Endothelial cell of umbilical vein (primary cell): ENCODE data around the gene FAM3A. TPM values are rescaled to one million over a fixed set of nuclear protein-coding genes. Genes with fewer than 3 reads are reported as not detected.
A peak's percentile ranks its signal among the peaks of the same experiment; 100 is the strongest.
"Not testable (repeated sequence)": the region's sequence is repeated elsewhere in the genome, so short reads cannot be mapped to it uniquely, and the experiment has no call there.

Experiments used
- BruUV-seq: library from RNA; stranded (reverse); fragments of 400-500 nt; replicated peaks from 2 replicates; lab custom pipeline; 2021; lab: Mats Ljungman, UMichigan
- CTCF ChIA-PET: fragments of 300-600, 350-600 bp; sonication (Branson Sonifier 250); formaldehyde crosslinking; loops from one replicate; lab custom pipeline; 2021; ENCODE audit warnings: antibody characterized with exemption, inconsistent platforms; lab: Charles Lee
- POLR2A ChIA-PET: fragments of 300-600, 350-600 bp; sonication (Branson Sonifier 250); formaldehyde crosslinking; loops from one replicate; lab custom pipeline; 2021; ENCODE audit warnings: antibody characterized with exemption, inconsistent platforms; lab: Charles Lee
- DNase-seq: peaks from one replicate; pipeline ENCODE4 v3.0.0-alpha.2; 2011; ENCODE audit warnings: low read depth, low spot score
- FAIRE-seq: peaks from 2 replicates; lab custom pipeline; 2011; peaks lifted over from hg19 to GRCh38; lab: Jason Lieb, UNC
- H2AFZ ChIP-seq: 2 replicates; pipeline ENCODE4 v1.6.0; 2012; ENCODE audit warnings: low read depth, low read length, control low read depth, inconsistent platforms
- H3K27ac ChIP-seq: 2 replicates; pipeline ENCODE4 v1.5.1; 2011; ENCODE audit warnings: low read depth, mild to moderate bottlenecking, control low read depth, low read length, moderate library complexity; ENCODE audit not compliant: insufficient read depth
- H3K27me3 ChIP-seq, 2 experiments: 2 replicates each; pipeline versions ENCODE4 v1.6.0 to v1.6.1; 2011; ENCODE audit warnings: low read length in 2 of 2, mixed read lengths in 1 of 2; ENCODE audit not compliant: control insufficient read depth in 2 of 2, insufficient read depth in 2 of 2
- H3K36me3 ChIP-seq, 2 experiments: 2 replicates in 1 of 2; 3 replicates in 1 of 2; pipeline ENCODE4 v1.5.1; 2011; ENCODE audit warnings: low read length in 2 of 2, mild to moderate bottlenecking in 1 of 2, moderate library complexity in 1 of 2; ENCODE audit not compliant: control insufficient read depth in 2 of 2, insufficient read depth in 2 of 2; ENCODE audit errors: extremely low read depth in 1 of 2
- H3K4me1 ChIP-seq: 3 replicates; pipeline ENCODE4 v1.5.1; 2011; ENCODE audit warnings: mild to moderate bottlenecking, low read length; ENCODE audit not compliant: control insufficient read depth, insufficient read depth; ENCODE audit errors: extremely low read depth
- H3K4me2 ChIP-seq: 2 replicates; pipeline ENCODE4 v1.6.1; 2011; ENCODE audit warnings: low read length, control low read depth, mixed read lengths; ENCODE audit not compliant: insufficient read depth
- H3K4me3 ChIP-seq, 3 experiments: fragments of 200-600 bp in 1 of 3; sonication (generic), shearing (Covaris generic) in 1 of 3; replicated peaks in 1 of 3; 2 replicates each; pipeline ENCODE4 v1.5.1; 2011 to 2016; ENCODE audit warnings: control low read depth in 3 of 3, low read length in 3 of 3, mild to moderate bottlenecking in 2 of 3, inconsistent platforms in 1 of 3, low read depth in 1 of 3, moderate library complexity in 1 of 3; ENCODE audit not compliant: insufficient read depth in 1 of 3
- H3K79me2 ChIP-seq: 2 replicates; pipeline ENCODE4 v1.6.0; 2012; ENCODE audit warnings: low read length, inconsistent platforms; ENCODE audit not compliant: control insufficient read depth, insufficient read depth
- H3K9ac ChIP-seq: replicated peaks from 2 replicates; pipeline ENCODE3; 2011; ENCODE audit warnings: low read length, control low read depth; ENCODE audit not compliant: insufficient read depth; ENCODE audit errors: extremely low read depth
- H3K9me1 ChIP-seq: replicated peaks from 3 replicates; pipeline ENCODE4 v1.6.0; 2011; ENCODE audit warnings: mild to moderate bottlenecking, low read length; ENCODE audit not compliant: control insufficient read depth, insufficient read depth; ENCODE audit errors: extremely low read depth
- H3K9me3 ChIP-seq: replicated peaks from 2 replicates; pipeline ENCODE4 v1.5.1; 2012; ENCODE audit warnings: low read length, inconsistent platforms; ENCODE audit not compliant: control insufficient read depth, insufficient read depth
- H4K20me1 ChIP-seq: replicated peaks from 2 replicates; pipeline ENCODE3; 2011; ENCODE audit warnings: mild to moderate bottlenecking, low read length; ENCODE audit not compliant: control insufficient read depth, insufficient read depth; ENCODE audit errors: extremely low read depth
- EZH2 ChIP-seq: IDR thresholded peaks from 2 replicates; pipeline ENCODE4 v1.6.1; 2012; ENCODE audit warnings: borderline replicate concordance, low read depth, mild to moderate bottlenecking, moderate library complexity, low read length, inconsistent platforms; ENCODE audit not compliant: severe bottlenecking
- FOS ChIP-seq: IDR thresholded peaks from 2 replicates; pipeline ENCODE4 v1.6.1; 2011; ENCODE audit warnings: mild to moderate bottlenecking, low read length, moderate library complexity, borderline replicate concordance; ENCODE audit not compliant: insufficient read depth
- GATA2 ChIP-seq: IDR thresholded peaks from 2 replicates; pipeline ENCODE4 v1.7.0; 2011; ENCODE audit warnings: low read depth, mild to moderate bottlenecking, moderate library complexity, mixed read lengths, low read length; ENCODE audit not compliant: insufficient read length, insufficient read depth
- JUN ChIP-seq: IDR thresholded peaks from 2 replicates; pipeline ENCODE4 v1.6.1; 2011; ENCODE audit warnings: borderline replicate concordance, low read depth; ENCODE audit not compliant: insufficient read length, insufficient read depth
- MYC ChIP-seq: IDR thresholded peaks from one replicate; pipeline ENCODE4 v1.6.1; 2011; ENCODE audit warnings: mild to moderate bottlenecking, low read depth, low read length
- POLR2A ChIP-seq: IDR thresholded peaks from 2 replicates; pipeline ENCODE4 v1.6.1; 2012; ENCODE audit warnings: low read depth, mild to moderate bottlenecking, control low read depth, low read length
- POLR2AphosphoS5 ChIP-seq: IDR thresholded peaks from 2 replicates; pipeline ENCODE4 v1.6.1; 2012; ENCODE audit warnings: low read depth, mild to moderate bottlenecking, control low read depth, low read length, moderate library complexity; ENCODE audit not compliant: insufficient read depth
- dilution Hi-C: fragments of 300-500 bp; cut with MboI; formaldehyde crosslinking; loops from one replicate; pipeline ENCODE4 v1.15.0; 2019; ENCODE audit warnings: low sequenced_read_pairs; ENCODE audit not compliant: extremely low pct_ligation_motif_present
- intact Hi-C: fragments of 100-400 bp; cut with micrococcal nuclease; formaldehyde crosslinking; loops from one replicate; pipeline ENCODE4 v1.10.0; 2022
- polyA plus RNA-seq, 4 experiments: library from polyadenylated mRNA; depleted of rRNA in 3 of 4; stranded (reverse) in 3 of 4; unstranded in 1 of 4; fragments of >200 nt; gene quantifications; 2 replicates each; pipeline versions ENCODE4 v1.2.1 to v1.2.3, GENCODE V29; 2011 to 2012; ENCODE audit warnings: missing spikeins in 1 of 4
- total RNA-seq: library from RNA; stranded (reverse); gene quantifications from 2 replicates; pipeline ENCODE4 v1.2.3, GENCODE V29; 2021
- TF ChIP-seq, protein P1 (sequence below), 2 donors: IDR thresholded peaks; 1 replicate in 1 of 2; 2 replicates in 1 of 2; pipeline ENCODE4 v1.5.1; 2011; ENCODE audit warnings: low read length in 2 of 2, mild to moderate bottlenecking in 2 of 2, moderate library complexity in 2 of 2, control low read depth in 1 of 2, inconsistent platforms in 1 of 2, low read depth in 1 of 2; ENCODE audit not compliant: insufficient read depth in 1 of 2; ENCODE audit errors: extremely low read depth in 1 of 2
- TF ChIP-seq, protein P2 (sequence below): IDR thresholded peaks from 2 replicates; pipeline ENCODE4 v1.6.1; 2011; ENCODE audit not compliant: insufficient read depth, insufficient read length

FAM3A gene
- total and polyA plus RNA-seq, 2 donors (not counting 3 experiments of a cell fraction or from before 2014, with no cell fraction given), result 32.0 to 42.9 TPM

- no peaks in the 10 kb centered on the region for H3K27me3 ChIP-seq
- H3K27ac ChIP-seq, result peak overlapping the region; percentile 100
- TF ChIP-seq EZH2 (no peak), MYC (no peak), GATA2 (no peak), POLR2AphosphoS5 (no peak), FOS (no peak), POLR2A (no peak), JUN (no peak)
- TF ChIP-seq, protein P1, sequence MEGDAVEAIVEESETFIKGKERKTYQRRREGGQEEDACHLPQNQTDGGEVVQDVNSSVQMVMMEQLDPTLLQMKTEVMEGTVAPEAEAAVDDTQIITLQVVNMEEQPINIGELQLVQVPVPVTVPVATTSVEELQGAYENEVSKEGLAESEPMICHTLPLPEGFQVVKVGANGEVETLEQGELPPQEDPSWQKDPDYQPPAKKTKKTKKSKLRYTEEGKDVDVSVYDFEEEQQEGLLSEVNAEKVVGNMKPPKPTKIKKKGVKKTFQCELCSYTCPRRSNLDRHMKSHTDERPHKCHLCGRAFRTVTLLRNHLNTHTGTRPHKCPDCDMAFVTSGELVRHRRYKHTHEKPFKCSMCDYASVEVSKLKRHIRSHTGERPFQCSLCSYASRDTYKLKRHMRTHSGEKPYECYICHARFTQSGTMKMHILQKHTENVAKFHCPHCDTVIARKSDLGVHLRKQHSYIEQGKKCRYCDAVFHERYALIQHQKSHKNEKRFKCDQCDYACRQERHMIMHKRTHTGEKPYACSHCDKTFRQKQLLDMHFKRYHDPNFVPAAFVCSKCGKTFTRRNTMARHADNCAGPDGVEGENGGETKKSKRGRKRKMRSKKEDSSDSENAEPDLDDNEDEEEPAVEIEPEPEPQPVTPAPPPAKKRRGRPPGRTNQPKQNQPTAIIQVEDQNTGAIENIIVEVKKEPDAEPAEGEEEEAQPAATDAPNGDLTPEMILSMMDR (IDR thresholded peaks at IDR 0.05; ENCODE audit: extremely low read depth in 1 of 2, insufficient read depth in 1 of 2, low read depth in 1 of 2, low read length in 2 of 2), result no peak
- TF ChIP-seq, protein P2, sequence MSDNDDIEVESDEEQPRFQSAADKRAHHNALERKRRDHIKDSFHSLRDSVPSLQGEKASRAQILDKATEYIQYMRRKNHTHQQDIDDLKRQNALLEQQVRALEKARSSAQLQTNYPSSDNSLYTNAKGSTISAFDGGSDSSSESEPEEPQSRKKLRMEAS, result no peak
- H3K9ac ChIP-seq, result peak overlapping the region; percentile 67
- DNase-seq (no peak), FAIRE-seq (no peak)
- peaks cover 45% of the 10 kb centered on the region for H3K79me2 ChIP-seq
- ChIA-PET CTCF (interaction anchor here (0.9 kb wide), 1 partner anchor 14 kb away, joined by 3 read pairs; no protein-coding TSS in a partner anchor), POLR2A (interaction anchor here (0.7 kb wide), 1 partner anchor 162 kb away, joined by 3 read pairs; the partner anchor contains the start of gene EMD)
- intact Hi-C loops, result no loop called here
- no peaks in the 10 kb centered on the region for H4K20me1 ChIP-seq
- no peaks in the 10 kb centered on the region for H3K9me3 ChIP-seq
- BruUV-seq, result no TSS peak
- no peak overlapping the region for H2AFZ ChIP-seq
- dilution Hi-C loops, result no loop called here
- H3K4me3 ChIP-seq, result no peak overlapping the region
- no peaks in the 10 kb centered on the region for H3K9me1 ChIP-seq
- peaks cover 25% of the 10 kb centered on the region for H3K4me1 ChIP-seq
- no peak overlapping the region for H3K4me2 ChIP-seq
- H3K36me3 ChIP-seq, result no peaks in the 10 kb centered on the region
Observed at GRCh38 chrX:154540897-154541535, 25.0 kb upstream of the FAM3A start.

DNA sequence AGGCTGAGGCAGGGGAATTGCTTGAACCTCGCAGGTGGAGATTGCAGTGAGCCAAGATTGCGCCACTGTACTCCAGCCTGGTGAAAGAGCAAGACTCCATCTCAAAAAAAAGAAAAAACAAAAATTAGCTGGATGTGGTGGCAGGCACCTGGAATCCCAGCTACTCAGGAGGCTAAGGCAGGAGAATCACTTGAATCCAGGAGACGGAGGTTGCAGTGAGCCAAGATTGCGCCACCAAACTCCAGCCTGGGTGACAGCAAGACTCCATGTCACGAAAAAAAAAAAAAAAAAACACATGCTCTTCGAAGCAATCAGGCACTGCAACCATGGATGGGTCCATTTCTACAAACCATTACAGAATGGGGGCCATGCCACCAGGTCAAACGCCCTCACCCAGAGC lies 24.3 kb upstream of the FAM3A start:
- peaks cover 24% of the 10 kb centered on the region for H3K4me1 ChIP-seq
- H3K27ac ChIP-seq, H3K9ac ChIP-seq, H3K9me1 ChIP-seq, H3K36me3 ChIP-seq, POLR2A ChIA-PET, H2AFZ ChIP-seq, intact Hi-C loops, DNase-seq, H3K9me3 ChIP-seq, H3K4me3 ChIP-seq, FAIRE-seq, H3K4me2 ChIP-seq, H3K27me3 ChIP-seq, H4K20me1 ChIP-seq, dilution Hi-C loops, BruUV-seq: not testable (repeated sequence)
- peaks cover 40% of the 10 kb centered on the region for H3K79me2 ChIP-seq
- CTCF ChIA-PET, result interaction anchor here (0.9 kb wide), 1 partner anchor 13 kb away, joined by 3 read pairs; no protein-coding TSS in a partner anchor
